B cell (primary cell): ENCODE data around the gene SYNE2.

ENCODE experiments used
- CTCF ChIP-seq: fragments of 200-600 bp; IDR thresholded peaks from one replicate; pipeline ENCODE4 v1.8.0; 2022; ENCODE audit warnings: antibody characterized with exemption, mild to moderate bottlenecking
- EZH2 ChIP-seq: IDR thresholded peaks from 2 replicates; pipeline ENCODE4 v1.6.1; 2012; ENCODE audit warnings: borderline replicate concordance, low read depth, mild to moderate bottlenecking, moderate library complexity, low read length; ENCODE audit not compliant: insufficient read depth, poor library complexity, severe bottlenecking

DNA sequence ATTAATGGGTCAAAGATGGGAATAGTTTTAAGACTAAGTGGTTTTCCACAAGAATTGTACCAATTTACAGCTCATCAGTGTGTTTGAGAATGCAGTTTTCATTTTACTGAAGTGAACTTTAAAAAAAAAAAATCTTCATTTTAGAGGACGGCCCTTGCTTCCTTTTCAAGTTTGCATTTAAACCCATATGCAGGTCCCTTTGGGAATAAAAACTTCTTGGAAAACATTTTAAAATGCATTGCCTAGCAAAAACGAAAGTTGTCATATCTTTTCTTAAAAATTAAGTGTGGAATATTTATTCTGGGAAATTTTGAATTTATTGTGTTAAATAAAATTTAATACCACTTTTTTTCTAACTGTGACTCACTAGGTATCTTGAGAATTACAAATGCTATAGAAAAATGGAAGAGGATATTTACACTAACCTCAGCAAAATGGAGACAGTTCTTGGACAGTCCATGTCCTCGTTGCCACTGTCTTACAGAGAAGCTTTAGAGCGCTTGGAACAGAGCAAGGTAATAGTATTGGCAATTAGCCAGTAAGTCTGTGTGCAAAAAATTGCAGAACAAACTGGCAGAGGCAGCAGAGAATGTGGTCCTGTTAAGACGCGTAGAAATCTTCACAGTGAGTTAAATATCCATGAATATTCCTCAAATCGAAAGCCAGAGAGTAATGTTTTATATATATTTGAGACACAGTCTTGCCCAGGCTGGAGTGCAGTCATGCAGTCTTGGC, 209.7 kb downstream of the SYNE2 start:
- no peak for TF ChIP-seq CTCF
- TF ChIP-seq EZH2 = no peak
